GM10248 (cell line): ENCODE data around the gene MC1R.

Experiments
- CTCF ChIA-PET: fragments of 300-600 bp; sonication (Branson Sonifier 250); formaldehyde crosslinking; extraction: SDS; loops from one replicate; lab custom pipeline; 2021; ENCODE audit warnings: antibody characterized with exemption; lab: Yijun Ruan, JAX
- POLR2A ChIA-PET: fragments of 350-650 bp; sonication (Branson Sonifier 250); formaldehyde crosslinking; extraction: SDS; loops from one replicate; lab custom pipeline; 2020; ENCODE audit warnings: antibody characterized with exemption; lab: Yijun Ruan, JAX
- DNase-seq: peaks from one replicate; pipeline ENCODE4 v3.0.0; 2012; ENCODE audit errors: extremely low spot score
- CTCF ChIP-seq: IDR thresholded peaks from 2 replicates; pipeline ENCODE4 v1.5.1; 2012; ENCODE audit warnings: mild to moderate bottlenecking, low read depth; ENCODE audit errors: extremely low read depth, missing control alignments, control extremely low read depth

Gene MC1R

GRCh38 chr16:89895482-89896250 is 23.0 kb upstream of the MC1R start:
- TF ChIP-seq CTCF = no peak
- POLR2A ChIA-PET = no interaction called here
- CTCF ChIA-PET = interaction anchor here (1.0 to 1.1 kb wide), 3 partner anchors 14 to 190 kb away, joined by 3 read pairs; partner anchors contain the start of gene MC1R
- no peak for DNase-seq

DNA sequence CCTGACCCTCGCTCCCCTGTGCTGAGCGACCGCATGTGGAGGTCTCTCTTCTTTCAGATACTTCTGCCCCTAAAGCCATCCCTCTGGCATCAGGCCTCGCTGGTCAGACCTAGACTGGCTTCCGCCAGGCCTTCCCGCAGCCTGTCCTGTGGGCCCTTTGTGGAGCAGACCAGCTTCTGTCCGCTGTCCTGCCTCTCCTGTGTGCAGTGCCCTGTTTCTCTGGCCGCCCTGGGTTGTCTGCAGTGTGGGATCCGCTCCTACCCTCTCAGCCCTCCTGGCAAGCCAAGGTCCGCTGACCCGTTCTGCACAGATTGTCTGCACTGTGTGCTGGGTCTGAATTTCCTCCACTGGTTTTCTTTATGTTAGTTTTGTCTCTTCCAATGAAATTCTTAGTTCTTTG is 21.5 kb upstream of the MC1R start:
- POLR2A ChIA-PET = no interaction called here
- DNase-seq = no peak
- TF ChIP-seq CTCF = no peak
- CTCF ChIA-PET = interaction anchor here (0.6 to 4.4 kb wide), 3 partner anchors 10 to 191 kb away, joined by 3 to 27 read pairs (median 3); no protein-coding TSS in a partner anchor

- ChIA-PET CTCF (interaction anchor here (4.4 kb wide), 1 partner anchor 12 kb away, joined by 27 read pairs; no protein-coding TSS in a partner anchor), POLR2A (interaction anchor here (0.5 kb wide), 1 partner anchor 194 kb away, joined by 3 read pairs; no protein-coding TSS in a partner anchor)
- no peak for DNase-seq
- TF ChIP-seq CTCF = no peak
These were observed 20.3 kb upstream of the MC1R start for GRCh38 chr16:89898201-89898967.

DNA sequence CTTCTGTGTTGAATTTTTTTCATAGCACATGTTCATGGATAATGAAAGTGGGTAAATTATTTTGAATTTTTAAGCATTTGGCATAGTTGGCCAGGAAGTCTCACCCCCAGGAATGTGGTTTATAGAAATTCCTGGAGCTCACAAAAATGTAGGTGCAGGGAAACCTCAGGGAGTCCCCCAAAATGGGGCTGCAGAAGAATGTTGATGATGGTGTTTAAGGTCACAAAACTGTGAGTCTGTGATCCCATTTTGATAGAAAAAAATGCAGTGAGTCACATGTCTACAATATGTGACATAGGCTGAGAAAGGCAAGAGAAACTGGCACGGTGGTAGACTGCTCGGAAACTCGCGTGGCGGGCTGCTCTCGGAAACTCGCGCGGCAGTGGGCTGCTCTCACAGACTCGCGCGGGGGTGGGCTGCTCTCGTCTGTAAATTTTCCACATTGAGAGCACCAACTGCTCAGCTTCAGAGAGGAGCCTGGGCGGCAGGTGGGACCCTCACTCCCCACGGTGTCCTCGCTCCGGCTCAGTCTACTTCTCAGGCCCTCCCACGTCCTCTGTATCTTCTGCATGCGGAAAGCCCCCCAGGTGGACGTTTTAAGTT is 18.7 kb upstream of the MC1R start:
- TF ChIP-seq CTCF = no peak
- CTCF ChIA-PET = interaction anchor here (0.6 to 4.4 kb wide), 2 partner anchors 10 to 39 kb away, joined by 3 to 27 read pairs; no protein-coding TSS in a partner anchor
- no peak for DNase-seq
- POLR2A ChIA-PET = no interaction called here

GRCh38 chr16:89900885-89901284 is 17.8 kb upstream of the MC1R start:
- ChIA-PET CTCF (no interaction called here), POLR2A (no interaction called here)
- no peak for DNase-seq
- TF ChIP-seq CTCF = no peak

DNA sequence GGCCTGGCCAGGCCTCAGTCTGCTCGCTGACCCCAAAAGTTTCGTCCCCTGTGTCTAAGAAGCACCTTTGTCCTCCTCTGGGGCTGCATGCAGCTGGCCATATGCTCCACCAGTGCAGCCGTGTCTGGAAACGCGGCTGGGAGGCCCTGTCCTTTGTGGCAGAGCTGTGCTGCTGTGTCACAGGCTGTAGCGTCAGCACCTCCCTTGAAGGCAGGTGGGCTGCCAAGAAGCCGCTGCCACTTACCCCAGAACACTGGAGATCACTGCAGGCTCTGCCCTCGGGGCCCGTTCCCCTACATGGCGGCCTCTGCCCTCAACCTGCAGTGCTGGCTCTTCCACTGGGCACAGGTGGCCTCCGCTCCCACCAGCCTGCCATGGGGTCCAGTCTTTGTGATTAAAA is 15.7 kb upstream of the MC1R start:
- CTCF ChIA-PET = no interaction called here
- no peak for TF ChIP-seq CTCF
- no peak for DNase-seq
- POLR2A ChIA-PET = no interaction called here
